ENCODE data around the gene ACAP3. TPM values are rescaled to one million over a fixed set of nuclear protein-coding genes. Genes with fewer than 3 reads are reported as not detected.

Gene ACAP3
- total RNA-seq, 2 donors from 2014 or later, result 41.6 to 121 TPM

GRCh38 chr1:1262758-1263157 lies 45.0 kb downstream of the ACAP3 start:
- Histone ChIP-seq H3K27ac (no peak overlapping the region), H3K36me3 (peaks cover 50% of the 10 kb centered on the region), H3K4me3 (no peak overlapping the region), H3K9me3 (no peaks in the 10 kb centered on the region), H3K27me3 (replicated peaks; ENCODE audit: insufficient read depth) (no peaks in the 10 kb centered on the region), H3K4me1 (ENCODE audit: control insufficient read depth in 1 of 2, low read depth in 2 of 2) (no peaks in the 10 kb centered on the region)
- ATAC-seq (ENCODE audit: insufficient number of reproducible peaks, low FRiP score, low read depth) (no peak), DNase-seq (ENCODE audit: low spot score) (no peak)
- no peak for TF ChIP-seq CTCF (IDR thresholded peaks at IDR 0.05)

GRCh38 chr1:1262071-1262470 lies 45.7 kb downstream of the ACAP3 start:
- Histone ChIP-seq H3K36me3 (peaks cover 45% of the 10 kb centered on the region), H3K9me3 (no peaks in the 10 kb centered on the region), H3K27me3 (replicated peaks; ENCODE audit: insufficient read depth) (no peaks in the 10 kb centered on the region), H3K4me3 (no peak overlapping the region), H3K27ac (no peak overlapping the region), H3K4me1 (ENCODE audit: control insufficient read depth in 1 of 2, low read depth in 2 of 2) (no peaks in the 10 kb centered on the region)
- no peak for TF ChIP-seq CTCF (IDR thresholded peaks at IDR 0.05)
- ATAC-seq (ENCODE audit: insufficient number of reproducible peaks, low FRiP score, low read depth), result no peak
- no peak for DNase-seq (ENCODE audit: low spot score)

GRCh38 chr1:1260843-1261560 lies 46.7 kb downstream of the ACAP3 start:
- H3K36me3 ChIP-seq, result peaks cover 48% of the 10 kb centered on the region
- DNase-seq (ENCODE audit: low spot score) (no peak), ATAC-seq (ENCODE audit: insufficient number of reproducible peaks, low FRiP score, low read depth) (no peak)
- no peaks in the 10 kb centered on the region for H3K9me3 ChIP-seq
- no peaks in the 10 kb centered on the region for H3K4me1 ChIP-seq (ENCODE audit: control insufficient read depth in 1 of 2, low read depth in 2 of 2)
- H3K27me3 ChIP-seq (replicated peaks; ENCODE audit: insufficient read depth), result no peaks in the 10 kb centered on the region
- no peak overlapping the region for H3K4me3 ChIP-seq
- no peak for TF ChIP-seq CTCF (IDR thresholded peaks at IDR 0.05)
- H3K27ac ChIP-seq, result no peak overlapping the region

GRCh38 chr1:1259951-1260600 lies 47.7 kb downstream of the ACAP3 start:
- no peak for TF ChIP-seq CTCF (IDR thresholded peaks at IDR 0.05)
- Histone ChIP-seq H3K36me3 (peaks cover 53% of the 10 kb centered on the region), H3K4me1 (ENCODE audit: control insufficient read depth in 1 of 2, low read depth in 2 of 2) (no peaks in the 10 kb centered on the region), H3K27ac (no peak overlapping the region), H3K27me3 (replicated peaks; ENCODE audit: insufficient read depth) (no peaks in the 10 kb centered on the region), H3K9me3 (no peaks in the 10 kb centered on the region), H3K4me3 (no peak overlapping the region)
- DNase-seq (ENCODE audit: low spot score), result no peak
- no peak for ATAC-seq (ENCODE audit: insufficient number of reproducible peaks, low FRiP score, low read depth)

- Histone ChIP-seq H3K9me3 (no peaks in the 10 kb centered on the region), H3K4me3 (no peak overlapping the region), H3K36me3 (peaks cover 53% of the 10 kb centered on the region), H3K27ac (no peak overlapping the region), H3K4me1 (ENCODE audit: control insufficient read depth in 1 of 2, low read depth in 2 of 2) (no peaks in the 10 kb centered on the region), H3K27me3 (replicated peaks; ENCODE audit: insufficient read depth) (no peaks in the 10 kb centered on the region)
- TF ChIP-seq CTCF (IDR thresholded peaks at IDR 0.05), result no peak
- DNase-seq (ENCODE audit: low spot score) (no peak), ATAC-seq (ENCODE audit: insufficient number of reproducible peaks, low FRiP score, low read depth) (no peak)
These were observed 48.2 kb downstream of the ACAP3 start for GRCh38 chr1:1259540-1259939.
